ENCODE data around the gene PRSS57. TPM values are rescaled to one million over a fixed set of nuclear protein-coding genes. Genes with fewer than 3 reads are reported as not detected.
"Not testable (repeated sequence)": the region's sequence is repeated elsewhere in the genome, so short reads cannot be mapped to it uniquely, and the experiment has no call there.

The PRSS57 gene
- total RNA-seq, 1 donor from 2014 or later: not detected

- DNase-seq: no peak
Measured at GRCh38 chr19:723247-723646, 28.0 kb upstream of the PRSS57 start.

GRCh38 chr19:722553-723101 is 27.4 kb upstream of the PRSS57 start:
- no peak for DNase-seq

- DNase-seq: peak; percentile 36
Measured at GRCh38 chr19:720345-721160, 25.3 kb upstream of the PRSS57 start.

GRCh38 chr19:719636-720344 is 24.5 kb upstream of the PRSS57 start:
- no peak for DNase-seq

GRCh38 chr19:718991-719512 is 23.8 kb upstream of the PRSS57 start:
- DNase-seq: no peak

GRCh38 chr19:718251-718951 is 23.1 kb upstream of the PRSS57 start:
- no peak for DNase-seq

GRCh38 chr19:715347-715746 is 20.1 kb upstream of the PRSS57 start:
- no peak for DNase-seq

- DNase-seq: no peak
Measured at GRCh38 chr19:711254-711653, 16.0 kb upstream of the PRSS57 start.

GRCh38 chr19:710767-711166 is 15.5 kb upstream of the PRSS57 start:
- no peak for DNase-seq

- no peak for DNase-seq
Measured at GRCh38 chr19:709965-710571, 14.8 kb upstream of the PRSS57 start.

- DNase-seq: no peak
Measured at GRCh38 chr19:709196-709964, 14.1 kb upstream of the PRSS57 start.

- DNase-seq: no peak
Measured at GRCh38 chr19:708154-709143, 13.2 kb upstream of the PRSS57 start, which contains the start of gene PALM. TSS of gene PALM (plus strand) at chr19:708935. CDS start at chr19:709147, 212 bp downstream.

- no peak for DNase-seq
Measured at GRCh38 chr19:704447-704741, 9.1 kb upstream of the PRSS57 start.

- DNase-seq: no peak
Measured at GRCh38 chr19:703651-704446, 8.6 kb upstream of the PRSS57 start.

- DNase-seq: no peak
Measured at GRCh38 chr19:703329-703650, 8.0 kb upstream of the PRSS57 start.

- not testable (repeated sequence) for DNase-seq
Measured at GRCh38 chr19:702847-703246, 7.6 kb upstream of the PRSS57 start.

- DNase-seq: not testable (repeated sequence)
Measured at GRCh38 chr19:699885-700284, 4.6 kb upstream of the PRSS57 start.

- DNase-seq: not testable (repeated sequence)
Measured at GRCh38 chr19:698529-698928, 3.3 kb upstream of the PRSS57 start.
